ENCODE data around the gene AMMECR1.

- TF ChIP-seq POLR2A (IDR thresholded peaks at IDR 0.05; ENCODE audit: extremely low read depth, insufficient read length) (no peak), MYC (IDR thresholded peaks at IDR 0.05; ENCODE audit: low read depth, low read length) (no peak), MAX (IDR thresholded peaks at IDR 0.05; ENCODE audit: low read depth, low read length) (no peak)
- TF ChIP-seq, protein P1, sequence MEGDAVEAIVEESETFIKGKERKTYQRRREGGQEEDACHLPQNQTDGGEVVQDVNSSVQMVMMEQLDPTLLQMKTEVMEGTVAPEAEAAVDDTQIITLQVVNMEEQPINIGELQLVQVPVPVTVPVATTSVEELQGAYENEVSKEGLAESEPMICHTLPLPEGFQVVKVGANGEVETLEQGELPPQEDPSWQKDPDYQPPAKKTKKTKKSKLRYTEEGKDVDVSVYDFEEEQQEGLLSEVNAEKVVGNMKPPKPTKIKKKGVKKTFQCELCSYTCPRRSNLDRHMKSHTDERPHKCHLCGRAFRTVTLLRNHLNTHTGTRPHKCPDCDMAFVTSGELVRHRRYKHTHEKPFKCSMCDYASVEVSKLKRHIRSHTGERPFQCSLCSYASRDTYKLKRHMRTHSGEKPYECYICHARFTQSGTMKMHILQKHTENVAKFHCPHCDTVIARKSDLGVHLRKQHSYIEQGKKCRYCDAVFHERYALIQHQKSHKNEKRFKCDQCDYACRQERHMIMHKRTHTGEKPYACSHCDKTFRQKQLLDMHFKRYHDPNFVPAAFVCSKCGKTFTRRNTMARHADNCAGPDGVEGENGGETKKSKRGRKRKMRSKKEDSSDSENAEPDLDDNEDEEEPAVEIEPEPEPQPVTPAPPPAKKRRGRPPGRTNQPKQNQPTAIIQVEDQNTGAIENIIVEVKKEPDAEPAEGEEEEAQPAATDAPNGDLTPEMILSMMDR (IDR thresholded peaks at IDR 0.05; ENCODE audit: low read depth, low read length): no peak
Observed at GRCh38 chrX:110163488-110163887, 154.4 kb downstream of the AMMECR1 start.

Measured in NB4 (cell line).